G401.6 (cell line): ENCODE results near the gene WIPF3.
"Not testable (repeated sequence)": the region's sequence is repeated elsewhere in the genome, so short reads cannot be mapped to it uniquely, and the experiment has no call there.

Experiments
- FAIRE-seq: peaks from 2 replicates; lab custom pipeline; 2012; peaks lifted over from hg19 to GRCh38; lab: Jason Lieb, UNC

WIPF3 gene

GRCh38 chr7:29882481-29882880 lies 76.2 kb downstream of the WIPF3 start:
- FAIRE-seq = no peak

DNA sequence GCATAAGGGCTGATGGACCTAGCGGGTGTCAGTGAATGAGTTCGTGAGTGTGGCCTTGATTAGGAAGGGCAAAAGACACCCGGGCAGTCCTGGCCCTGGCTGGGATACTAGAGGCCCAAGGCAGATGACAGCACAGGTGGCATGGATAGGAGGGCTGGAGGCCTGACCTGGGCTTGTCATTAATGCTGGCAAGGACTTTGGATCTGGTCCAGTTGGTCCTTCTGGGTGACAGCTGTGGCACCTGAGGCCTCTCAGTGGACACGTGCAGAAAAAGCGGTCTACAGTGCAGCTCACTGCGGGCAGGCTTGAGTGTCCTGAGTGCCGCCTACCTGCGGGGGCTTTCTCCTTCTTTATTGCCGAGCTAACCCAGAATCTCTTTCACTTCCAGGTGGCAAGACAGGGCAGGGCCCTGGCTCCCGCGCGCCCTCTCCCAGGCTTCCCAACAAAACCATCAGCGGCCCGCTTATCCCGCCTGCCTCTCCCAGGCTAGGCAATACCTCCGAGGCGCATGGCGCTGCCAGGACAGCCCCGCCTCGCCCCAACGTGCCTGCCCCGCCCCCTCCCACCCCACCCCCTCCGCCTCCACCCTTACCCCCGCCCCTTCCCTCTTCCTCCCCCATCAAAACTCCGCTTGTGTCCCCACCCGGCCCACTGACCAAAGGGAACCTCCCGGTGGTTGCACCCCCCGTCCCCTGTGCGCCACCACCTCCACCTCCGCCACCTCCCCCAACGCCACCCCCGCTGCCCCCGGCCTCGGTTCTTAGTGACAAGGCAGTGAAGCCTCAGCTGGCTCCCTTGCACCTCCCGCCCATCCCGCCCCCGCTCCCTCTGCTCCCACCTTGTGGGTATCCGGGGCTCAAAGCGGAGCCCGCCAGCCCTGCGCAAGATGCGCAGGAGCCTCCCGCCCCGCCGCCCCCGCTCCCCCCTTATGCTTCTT lies 77.4 kb downstream of the WIPF3 start:
- FAIRE-seq = no peak

GRCh38 chr7:29884399-29885272 lies 78.3 kb downstream of the WIPF3 start:
- no peak for FAIRE-seq

GRCh38 chr7:29885626-29886025 lies 79.3 kb downstream of the WIPF3 start:
- no peak for FAIRE-seq

- no peak for FAIRE-seq
These were observed 80.5 kb downstream of the WIPF3 start for GRCh38 chr7:29886827-29887226.

GRCh38 chr7:29888006-29888405 lies 81.7 kb downstream of the WIPF3 start:
- FAIRE-seq = no peak

DNA sequence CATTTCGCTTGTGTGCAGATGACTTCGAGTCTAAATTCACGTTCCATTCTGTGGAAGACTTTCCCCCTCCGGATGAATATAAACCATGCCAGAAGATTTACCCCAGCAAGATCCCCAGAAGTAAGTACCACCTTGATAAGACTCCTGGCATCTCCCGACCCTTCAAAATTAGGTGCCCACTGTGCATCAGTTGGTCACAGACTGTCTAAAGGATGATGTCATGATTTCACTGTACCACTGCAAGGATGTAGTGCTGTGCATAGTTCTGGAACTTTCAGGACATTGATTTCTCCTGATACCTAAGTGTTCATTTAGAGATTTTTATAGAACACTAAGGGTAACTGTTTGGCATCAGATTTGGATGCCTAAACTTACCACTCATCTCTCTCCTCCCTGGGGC lies 83.0 kb downstream of the WIPF3 start:
- FAIRE-seq = no peak

DNA sequence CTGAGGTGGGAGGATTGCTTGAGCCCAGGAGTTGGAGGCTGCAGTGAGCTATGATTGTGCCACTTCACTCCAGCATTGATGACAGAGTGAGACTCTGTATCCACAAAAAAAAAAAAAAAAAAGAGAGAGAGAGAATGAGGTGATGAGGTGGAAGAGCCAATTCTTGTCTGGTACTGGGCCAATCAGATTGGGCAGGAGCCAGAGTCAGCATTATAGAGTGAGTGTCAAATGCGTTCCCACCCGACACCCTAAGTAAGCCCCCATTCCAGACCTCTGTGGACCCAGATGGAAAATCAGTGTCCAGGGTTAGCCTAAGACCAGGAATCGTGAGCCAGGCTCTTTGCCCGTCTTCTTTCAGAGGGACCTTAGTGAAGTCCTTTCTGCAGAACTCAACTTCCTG lies 83.9 kb downstream of the WIPF3 start:
- FAIRE-seq = no peak

- FAIRE-seq = not testable (repeated sequence)
These were observed 84.5 kb downstream of the WIPF3 start for GRCh38 chr7:29890786-29891185.

DNA sequence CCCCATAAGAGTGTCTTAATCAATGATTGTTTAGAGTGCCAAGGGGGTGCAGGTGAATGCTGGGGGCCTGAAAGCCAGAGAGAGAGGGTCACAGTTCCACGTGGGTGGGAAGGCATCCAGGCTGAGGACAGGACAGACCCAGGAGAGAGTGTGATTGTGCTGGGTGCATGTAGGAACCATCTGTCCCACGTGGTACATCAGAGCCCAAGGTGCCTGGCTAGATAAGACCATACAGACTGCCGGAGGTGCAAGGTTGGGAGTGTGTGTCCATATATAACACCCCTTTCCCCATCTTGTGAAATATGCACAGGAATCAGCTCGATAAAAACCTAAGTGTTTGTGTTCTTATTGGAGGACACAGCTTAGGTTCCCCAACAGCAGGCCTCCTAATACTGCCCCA lies 85.5 kb downstream of the WIPF3 start:
- FAIRE-seq = no peak

DNA sequence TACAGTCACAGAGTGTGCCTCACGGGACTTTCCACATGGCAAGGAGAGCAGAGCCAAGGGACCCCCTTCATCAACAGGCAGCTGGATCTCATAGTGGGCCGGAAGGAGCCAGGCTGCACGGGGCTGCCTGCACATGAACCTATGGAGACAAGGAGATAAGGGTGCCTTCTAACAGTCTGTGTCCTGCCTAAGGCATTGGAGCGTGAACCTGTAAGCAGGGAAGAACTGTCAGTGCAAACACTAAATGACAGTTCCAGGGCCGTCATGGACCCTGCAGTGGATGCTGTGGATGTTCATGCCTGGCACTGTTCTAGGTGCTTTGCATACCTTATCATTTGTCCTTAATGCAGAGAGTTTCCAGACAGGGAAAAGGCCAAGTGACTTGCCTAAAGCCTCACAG lies 85.9 kb downstream of the WIPF3 start:
- FAIRE-seq = no peak

DNA sequence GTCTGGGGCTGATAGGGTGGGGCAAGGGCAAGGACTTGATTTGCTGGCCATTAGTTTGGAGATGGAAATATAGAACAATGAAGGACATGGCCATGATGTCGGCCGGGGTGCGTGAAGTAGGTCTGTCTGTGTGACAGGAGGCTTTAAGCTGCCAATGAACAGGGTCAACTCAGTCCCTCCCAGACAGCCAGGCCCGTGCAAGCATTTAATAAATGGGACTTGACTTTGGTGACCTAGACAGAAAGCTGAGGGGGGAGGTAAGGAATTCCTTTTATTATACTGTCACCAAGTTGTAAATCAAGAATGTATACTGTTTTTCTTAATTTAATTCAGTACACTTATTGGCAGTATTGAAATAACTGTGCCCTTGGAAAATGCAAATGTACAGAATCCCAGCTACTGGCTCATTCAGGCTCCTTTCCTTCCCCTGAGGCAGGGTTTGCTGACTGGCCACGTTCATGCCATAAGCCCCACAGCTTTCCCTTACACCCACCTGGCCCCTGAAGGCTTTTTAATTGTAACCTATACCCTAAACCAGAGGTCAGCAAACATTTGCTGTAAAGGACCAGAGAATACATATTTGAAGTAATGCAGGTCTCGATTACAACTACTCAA lies 87.2 kb downstream of the WIPF3 start:
- no peak for FAIRE-seq

DNA sequence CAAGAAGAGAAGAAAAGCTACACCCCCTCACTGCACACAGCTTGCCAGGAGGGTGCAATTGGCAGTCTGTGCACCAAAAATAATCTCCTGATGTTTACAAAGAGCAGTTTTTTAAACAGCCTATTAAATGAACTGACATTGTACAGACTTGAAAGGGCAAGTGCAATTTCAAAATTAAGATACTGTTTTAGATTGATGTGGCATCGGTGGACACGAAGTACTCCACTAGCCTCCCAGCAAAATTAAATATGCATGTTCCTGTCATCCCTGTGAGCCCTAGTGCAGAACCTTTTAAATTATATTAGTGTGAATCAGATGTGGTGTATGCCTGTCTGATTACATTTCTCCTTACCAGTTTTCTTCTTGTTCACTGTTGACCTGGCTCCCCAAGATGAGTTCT lies 87.9 kb downstream of the WIPF3 start:
- FAIRE-seq = no peak

DNA sequence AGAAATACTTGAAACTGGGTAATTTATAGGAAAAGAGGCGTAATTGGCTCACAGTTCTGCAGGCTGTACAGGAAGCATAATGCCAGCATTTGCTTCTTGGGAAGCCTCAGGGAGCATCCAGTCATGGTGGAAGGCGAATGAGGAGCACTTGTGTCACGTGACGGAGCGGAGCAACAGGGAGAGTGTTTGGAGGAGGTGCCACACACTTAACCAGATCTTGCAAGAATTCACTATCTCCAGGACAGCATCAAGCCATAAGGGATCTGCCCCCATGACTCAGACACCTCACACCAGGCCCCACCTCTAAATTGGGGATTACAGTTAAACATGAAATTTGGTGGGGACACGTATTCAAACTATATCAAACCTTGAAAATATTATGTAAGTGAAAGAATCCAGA lies 89.3 kb downstream of the WIPF3 start:
- FAIRE-seq = no peak

DNA sequence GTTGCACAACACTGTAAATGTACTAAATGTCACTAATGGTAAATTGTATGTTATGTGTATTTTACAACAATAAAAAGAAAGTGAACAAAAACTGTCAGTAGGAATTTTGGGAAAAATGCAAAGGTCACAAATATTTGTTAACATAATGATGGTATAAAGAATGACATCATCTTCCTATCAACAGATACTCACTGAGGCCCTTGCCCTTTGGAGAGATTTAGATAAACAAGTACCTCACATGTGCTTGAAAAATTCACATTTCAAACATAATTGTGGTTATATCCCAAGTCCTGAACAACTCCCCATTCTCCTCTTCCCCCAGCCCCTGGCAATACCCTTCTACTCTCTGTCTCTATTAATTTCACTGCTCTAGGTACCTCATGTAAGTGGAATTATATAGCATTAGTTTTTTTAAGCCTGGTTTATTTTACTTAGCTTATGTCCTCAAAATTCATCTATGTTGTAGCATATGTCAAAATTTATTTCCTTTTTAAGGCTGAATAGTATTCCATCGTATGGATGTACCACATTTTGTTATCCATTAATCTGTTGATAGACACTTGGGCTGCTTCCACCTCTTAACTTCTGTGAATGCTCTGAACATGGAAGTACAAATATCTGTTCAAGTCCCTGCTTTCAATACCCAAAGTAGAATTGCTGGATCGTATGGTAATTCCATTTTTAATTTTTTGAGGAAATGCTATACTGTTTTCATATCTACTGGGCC lies 90.5 kb downstream of the WIPF3 start:
- FAIRE-seq = no peak

DNA sequence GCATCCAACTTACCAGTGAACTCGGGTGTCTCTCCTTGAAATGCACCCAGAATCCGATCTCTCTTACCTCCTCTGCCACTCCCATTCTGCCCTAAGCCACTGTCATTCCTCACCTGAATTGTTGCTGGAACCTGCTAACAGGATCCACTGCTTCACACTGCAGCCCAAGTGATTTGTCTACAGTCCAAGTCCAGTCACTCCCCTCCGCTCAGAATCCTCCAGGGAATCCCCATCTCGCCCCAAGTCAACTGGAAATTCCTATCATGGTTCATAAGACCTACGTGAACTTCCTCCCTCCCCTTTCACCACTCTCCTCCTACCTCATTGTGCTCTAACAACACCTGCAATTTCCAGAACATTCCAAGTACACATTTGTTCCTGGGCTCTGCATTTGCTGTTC lies 92.0 kb downstream of the WIPF3 start:
- no peak for FAIRE-seq

DNA sequence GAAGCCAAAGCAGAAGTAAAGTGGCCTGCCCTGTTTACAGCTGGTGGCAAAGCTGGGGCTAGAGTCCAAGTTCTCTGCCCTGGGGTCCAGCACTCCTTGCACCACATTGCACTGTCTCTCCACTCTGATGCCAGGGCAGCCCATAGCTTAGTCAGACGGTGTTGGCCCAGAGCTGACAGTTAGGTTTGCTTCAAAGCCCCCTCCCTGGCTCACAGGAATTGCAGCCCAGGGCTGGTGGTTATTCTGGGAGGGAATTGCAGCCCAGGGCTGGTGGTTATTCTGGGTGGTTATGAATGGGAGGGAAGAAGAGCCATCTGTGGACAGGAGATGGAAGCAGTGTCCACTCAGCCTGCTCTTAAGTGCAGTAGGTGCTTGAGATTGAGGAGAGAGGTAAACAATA lies 94.4 kb downstream of the WIPF3 start:
- FAIRE-seq = no peak

- FAIRE-seq = no peak
These were observed 100.1 kb downstream of the WIPF3 start for GRCh38 chr7:29906200-29907022.

DNA sequence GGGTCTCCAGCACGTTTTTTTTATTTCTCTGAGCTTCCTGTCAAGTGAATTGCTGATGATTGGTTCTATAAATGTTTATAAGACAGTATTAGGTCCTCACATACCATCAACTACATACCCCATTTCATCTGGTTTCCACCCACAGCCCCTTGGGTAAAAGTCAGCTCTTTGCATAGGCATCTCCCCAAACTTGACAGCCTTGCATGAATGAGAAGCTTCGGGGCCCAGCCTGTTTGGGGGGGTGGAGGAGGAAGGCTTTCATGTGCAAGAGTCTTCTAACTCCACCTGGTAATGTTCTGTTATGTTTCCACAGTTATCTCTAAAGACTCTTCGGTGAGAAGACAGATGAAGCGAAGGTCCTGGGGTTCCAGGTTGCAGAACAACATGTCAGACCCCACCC lies 107.9 kb downstream of the WIPF3 start:
- FAIRE-seq = no peak

DNA sequence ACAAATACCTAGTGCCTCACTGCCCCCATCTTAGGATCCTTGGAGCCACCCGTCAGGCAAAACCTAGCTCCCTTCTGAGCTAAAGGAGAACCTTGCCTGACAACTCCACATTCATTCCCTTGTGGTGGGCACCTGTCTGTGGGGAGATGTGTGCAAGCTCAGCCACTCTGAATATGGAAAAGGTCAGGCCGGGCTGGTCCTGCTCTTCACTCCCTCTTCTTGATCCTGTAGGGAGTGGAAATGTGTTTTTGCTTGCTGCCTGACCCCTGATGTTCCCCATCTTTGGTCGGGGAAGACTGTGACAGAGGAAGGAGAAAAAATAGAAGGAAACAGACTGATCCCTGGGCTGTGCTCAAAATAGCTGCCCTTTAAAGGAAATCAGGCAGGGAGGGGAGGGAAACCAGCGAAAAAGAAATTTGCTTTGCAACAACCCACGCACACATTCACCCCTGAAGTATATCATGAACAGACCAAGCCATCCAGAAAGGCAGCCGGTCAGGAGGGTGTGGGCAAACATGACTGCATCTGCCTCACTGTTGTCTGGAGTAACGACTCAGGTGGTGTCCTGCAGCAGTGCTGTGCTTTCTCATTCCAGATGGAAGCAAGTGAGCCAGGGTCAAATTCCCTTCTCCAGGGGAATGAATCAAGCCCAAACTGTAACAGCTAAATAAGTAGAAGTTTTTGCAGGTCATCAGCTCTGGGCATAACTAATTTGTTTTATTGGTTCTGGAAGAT lies 109.3 kb downstream of the WIPF3 start:
- no peak for FAIRE-seq

- no peak for FAIRE-seq
These were observed 111.3 kb downstream of the WIPF3 start for GRCh38 chr7:29917641-29918040.
